Measurements from ENCODE around the gene RING1. TPM values are rescaled to one million over a fixed set of nuclear protein-coding genes. Genes with fewer than 3 reads are reported as not detected.
A peak's percentile ranks its signal among the peaks of the same experiment; 100 is the strongest.

Gene RING1
- total RNA-seq, 1 experiment from 2014 or later: 31.0 TPM

- Histone ChIP-seq H4K20me1 (ENCODE audit: control insufficient read depth, insufficient read depth, insufficient read length) (no peaks in the 10 kb centered on the region), H3K79me1 (ENCODE audit: insufficient read depth, low read depth, low read length, poor library complexity, severe bottlenecking) (no peaks in the 10 kb centered on the region), H2BK20ac (ENCODE audit: low read depth, low read length, poor library complexity, severe bottlenecking) (no peak overlapping the region), H3K9me3 (ENCODE audit: control insufficient read depth, low read depth, low read length) (no peaks in the 10 kb centered on the region), H3K27me3 (ENCODE audit: insufficient read depth, low read length) (no peaks in the 10 kb centered on the region; the same call in 1 of the 2 replicates), H2BK12ac (ENCODE audit: insufficient read length, low read depth, low read length) (no peak overlapping the region), H3K9ac (ENCODE audit: extremely low read depth, insufficient read length, low read length) (peak overlapping the region; percentile 58), H2BK15ac (ENCODE audit: low read depth, low read length) (no peak overlapping the region), H3K23me2 (ENCODE audit: insufficient read length, low read depth, low read length, poor library complexity, severe bottlenecking) (peaks cover 17% of the 10 kb centered on the region), H2AK5ac (ENCODE audit: insufficient read length, low read length) (no peak overlapping the region), H4K8ac (replicated peaks; ENCODE audit: insufficient read length, low read depth, low read length) (no peak overlapping the region), H3K18ac (ENCODE audit: insufficient read length, low read depth, low read length) (peak overlapping the region; percentile 66), H3K4ac (ENCODE audit: low read depth, low read length) (no peak overlapping the region), H3K56ac (ENCODE audit: insufficient read length, low read depth, low read length) (no peak overlapping the region), H3K23ac (ENCODE audit: insufficient read length, low read depth, low read length) (no peak overlapping the region), H4K91ac (ENCODE audit: insufficient read length, low read depth, low read length) (no peak overlapping the region), H4K5ac (ENCODE audit: insufficient read length, low read depth, low read length) (no peak overlapping the region), H3K79me2 (ENCODE audit: insufficient read depth, low read length) (no peaks in the 10 kb centered on the region), H3K27ac (ENCODE audit: insufficient read length, low read depth, low read length) (no peak overlapping the region), H3T11ph (ENCODE audit: low read length) (no peak overlapping the region), H2AFZ (ENCODE audit: low read length) (no peak overlapping the region), H2BK5ac (ENCODE audit: insufficient read length, low read length) (no peak overlapping the region), H3K4me2 (ENCODE audit: insufficient read depth, insufficient read length, low read length) (peak overlapping the region; percentile 77), H3K4me1 (ENCODE audit: insufficient read depth, low read length) (no peaks in the 10 kb centered on the region; the same call in 1 of the 2 replicates), H2BK120ac (ENCODE audit: low read depth, low read length, poor library complexity, severe bottlenecking) (no peak overlapping the region), H3K14ac (ENCODE audit: insufficient read depth, low read length) (peak overlapping the region; percentile 41)
- DNase-seq: no peak
- H3K36me3 Mint-ChIP-seq (ENCODE audit: insufficient read depth in 1 of 3, low read depth in 3 of 3): peaks cover 8 to 24% (median 20%) of the 10 kb centered on the region in 3 experiments; a peak in 6 of 7 replicates
- no peaks in the 10 kb centered on the region; a peak in 1 of 5 replicates for H3K9me3 Mint-ChIP-seq
- H3K4me3 Mint-ChIP-seq: peak overlapping the region; percentile 74 to 83
- WGBS (ENCODE audit: extremely low coverage, insufficient read length, low lambda C conversion rate): no CpG with 5 or more reads among the region's 15 CpGs
- peaks cover 20 to 22% of the 10 kb centered on the region in 2 experiments for H3K4me1 Mint-ChIP-seq
- peak overlapping the region in 2 of 3 experiments; percentile 57 to 76; a peak in 3 of 7 replicates for H3K27ac Mint-ChIP-seq
- peaks cover 37% of the 10 kb centered on the region for H3K27me3 Mint-ChIP-seq (ENCODE audit: low read depth)
- TF ChIP-seq, protein P1, sequence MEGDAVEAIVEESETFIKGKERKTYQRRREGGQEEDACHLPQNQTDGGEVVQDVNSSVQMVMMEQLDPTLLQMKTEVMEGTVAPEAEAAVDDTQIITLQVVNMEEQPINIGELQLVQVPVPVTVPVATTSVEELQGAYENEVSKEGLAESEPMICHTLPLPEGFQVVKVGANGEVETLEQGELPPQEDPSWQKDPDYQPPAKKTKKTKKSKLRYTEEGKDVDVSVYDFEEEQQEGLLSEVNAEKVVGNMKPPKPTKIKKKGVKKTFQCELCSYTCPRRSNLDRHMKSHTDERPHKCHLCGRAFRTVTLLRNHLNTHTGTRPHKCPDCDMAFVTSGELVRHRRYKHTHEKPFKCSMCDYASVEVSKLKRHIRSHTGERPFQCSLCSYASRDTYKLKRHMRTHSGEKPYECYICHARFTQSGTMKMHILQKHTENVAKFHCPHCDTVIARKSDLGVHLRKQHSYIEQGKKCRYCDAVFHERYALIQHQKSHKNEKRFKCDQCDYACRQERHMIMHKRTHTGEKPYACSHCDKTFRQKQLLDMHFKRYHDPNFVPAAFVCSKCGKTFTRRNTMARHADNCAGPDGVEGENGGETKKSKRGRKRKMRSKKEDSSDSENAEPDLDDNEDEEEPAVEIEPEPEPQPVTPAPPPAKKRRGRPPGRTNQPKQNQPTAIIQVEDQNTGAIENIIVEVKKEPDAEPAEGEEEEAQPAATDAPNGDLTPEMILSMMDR (conservative IDR thresholded peaks at IDR 0.05): no peak
Measured at GRCh38 chr6:33249732-33250630, 41.7 kb downstream of the RING1 start.
